HG03442 (cell line): Measurements from ENCODE around the gene JUP.
"Not testable (repeated sequence)": the region's sequence is repeated elsewhere in the genome, so short reads cannot be mapped to it uniquely, and the experiment has no call there.

Experiments used
- ATAC-seq: cut with Tn5 transposase; IDR thresholded peaks from one replicate; pipeline ENCODE4 v1.9.1; 2021; ENCODE audit warnings: mild to moderate bottlenecking, moderate library complexity; ENCODE audit not compliant: unreplicated experiment

JUP gene

GRCh38 chr17:41786227-41787020, at the start of gene JUP:
Gene JUP (minus strand): TSS chr17:41786711. CDS start chr17:41771854, 14,857 bp downstream.
- ATAC-seq, result peak; percentile 62

DNA sequence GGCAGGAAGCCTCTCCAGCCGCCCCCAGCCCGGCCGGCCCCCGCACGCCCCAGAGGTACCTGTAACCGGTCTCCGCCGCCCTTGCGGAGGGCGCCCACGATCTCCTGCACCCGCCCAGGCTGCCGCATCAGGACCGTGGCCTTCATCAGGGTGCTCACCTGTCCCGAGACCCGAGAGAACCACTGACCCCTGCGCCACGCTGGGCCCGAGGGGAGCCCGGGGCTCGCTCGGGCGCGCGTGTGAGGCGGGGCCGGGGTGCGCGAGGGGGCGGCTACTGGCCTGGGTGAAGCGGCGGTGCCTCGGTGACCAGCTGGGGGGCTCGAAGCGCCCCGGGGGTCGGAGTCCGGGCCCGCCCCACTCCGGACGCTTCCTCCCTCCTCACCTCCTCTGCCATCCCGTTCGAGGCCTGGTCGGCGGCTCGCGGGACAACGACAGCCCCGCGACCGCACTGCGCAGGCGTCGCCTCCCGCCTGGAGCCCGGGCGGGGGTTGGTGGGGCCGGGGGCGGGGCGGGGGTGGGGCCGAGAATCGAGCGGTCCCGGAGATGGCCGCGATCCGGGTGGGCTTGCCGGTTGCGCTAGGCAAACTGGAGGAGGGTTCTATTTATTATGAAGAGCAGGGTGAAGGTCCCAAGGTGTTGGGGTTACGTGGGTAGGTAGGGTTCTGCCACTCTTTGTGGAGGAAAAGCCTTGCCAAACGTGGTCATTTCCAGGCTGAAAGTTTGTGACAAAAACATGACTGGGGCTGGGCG, 49.5 kb upstream of the JUP start, which contains the start of gene NT5C3B:
Gene NT5C3B, minus strand, starts transcription at position 433 of the 750 bp plus-strand sequence. Its CDS starts 39 bp downstream, at position 394.
- peak; percentile 61 for ATAC-seq

GRCh38 chr17:41835214-41835799, 48.8 kb upstream of the JUP start:
- peak; percentile 30 for ATAC-seq

- not testable (repeated sequence) for ATAC-seq
These were observed 43.5 kb upstream of the JUP start for GRCh38 chr17:41829961-41830360.

GRCh38 chr17:41825175-41825845, 38.8 kb upstream of the JUP start:
- ATAC-seq, result no peak

DNA sequence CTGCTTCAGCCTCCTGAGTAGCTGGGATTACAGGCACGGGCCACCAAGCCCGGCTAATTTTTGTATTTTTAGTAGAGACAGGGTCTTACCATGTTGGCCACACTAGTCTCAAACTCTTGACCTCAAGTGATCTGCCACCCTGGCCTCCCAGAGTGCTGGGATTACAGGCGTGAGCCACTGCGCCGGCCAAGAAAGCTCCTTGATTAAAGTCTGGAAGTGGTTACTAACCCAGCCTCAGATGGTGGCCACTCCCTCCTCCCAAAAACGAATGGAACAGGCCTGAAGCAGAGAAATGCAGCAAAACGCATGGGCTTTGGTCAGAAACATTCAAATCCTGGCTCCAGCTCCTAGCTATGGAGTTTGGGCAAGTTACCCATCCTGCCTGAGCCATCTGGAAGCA, 37.6 kb upstream of the JUP start:
- ATAC-seq, result no peak

DNA sequence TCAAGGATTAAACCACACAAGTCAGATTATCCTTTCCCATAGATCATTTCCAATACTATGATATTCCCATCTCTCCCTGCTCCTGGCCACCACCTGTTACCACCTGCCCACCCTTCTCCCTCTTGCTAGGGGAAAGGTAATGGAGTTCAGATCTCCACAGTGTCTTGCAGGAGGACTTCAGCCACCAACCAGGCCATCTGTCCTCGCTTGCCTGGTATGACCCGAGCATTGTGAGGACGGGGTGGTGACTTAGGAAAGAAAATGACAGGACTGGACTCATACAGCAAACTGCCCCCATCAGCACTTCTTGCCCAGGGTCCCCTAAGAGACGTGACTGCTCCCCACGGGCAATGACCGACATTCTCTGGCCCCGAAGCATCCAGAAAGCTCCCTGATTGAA, 37.1 kb upstream of the JUP start:
- no peak for ATAC-seq

- no peak for ATAC-seq
These were observed 36.6 kb upstream of the JUP start for GRCh38 chr17:41823141-41823524.

- no peak for ATAC-seq
These were observed 36.0 kb upstream of the JUP start for GRCh38 chr17:41822216-41823140.

DNA sequence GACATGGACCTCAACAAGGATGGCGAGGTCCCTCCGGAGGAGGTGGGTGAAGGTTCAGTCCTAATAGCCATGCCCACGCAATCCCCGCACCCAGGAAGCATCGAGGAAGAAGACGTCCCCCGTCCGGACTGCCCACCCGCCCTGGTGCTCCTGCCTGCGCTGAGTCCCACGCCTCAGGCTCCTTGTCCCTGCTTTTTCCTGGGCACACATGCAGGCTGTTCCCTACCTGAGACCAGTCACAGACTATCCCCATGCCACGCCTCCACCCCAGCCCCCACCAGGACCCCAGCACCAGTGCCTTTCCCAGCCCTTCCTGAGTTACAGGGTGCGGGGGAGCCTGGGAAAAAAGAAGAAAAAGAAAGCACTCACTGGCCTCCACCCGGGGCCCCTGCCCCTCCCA, 35.3 kb upstream of the JUP start:
- ATAC-seq, result no peak

DNA sequence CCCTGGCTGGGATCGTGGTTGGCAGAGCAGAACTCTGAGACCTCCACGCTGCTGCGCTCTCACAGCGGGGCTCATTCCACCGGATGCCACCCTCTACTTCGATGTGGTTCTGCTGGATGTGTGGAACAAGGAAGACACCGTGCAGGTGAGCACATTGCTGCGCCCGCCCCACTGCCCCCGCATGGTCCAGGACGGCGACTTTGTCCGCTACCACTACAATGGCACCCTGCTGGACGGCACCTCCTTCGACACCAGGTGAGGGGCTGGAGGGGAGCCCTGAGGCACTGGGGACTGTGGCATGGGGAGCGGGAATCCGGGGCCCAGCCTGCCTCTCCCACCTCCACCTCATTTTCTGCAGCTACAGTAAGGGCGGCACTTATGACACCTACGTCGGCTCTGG, 31.5 kb upstream of the JUP start:
- ATAC-seq, result no peak

DNA sequence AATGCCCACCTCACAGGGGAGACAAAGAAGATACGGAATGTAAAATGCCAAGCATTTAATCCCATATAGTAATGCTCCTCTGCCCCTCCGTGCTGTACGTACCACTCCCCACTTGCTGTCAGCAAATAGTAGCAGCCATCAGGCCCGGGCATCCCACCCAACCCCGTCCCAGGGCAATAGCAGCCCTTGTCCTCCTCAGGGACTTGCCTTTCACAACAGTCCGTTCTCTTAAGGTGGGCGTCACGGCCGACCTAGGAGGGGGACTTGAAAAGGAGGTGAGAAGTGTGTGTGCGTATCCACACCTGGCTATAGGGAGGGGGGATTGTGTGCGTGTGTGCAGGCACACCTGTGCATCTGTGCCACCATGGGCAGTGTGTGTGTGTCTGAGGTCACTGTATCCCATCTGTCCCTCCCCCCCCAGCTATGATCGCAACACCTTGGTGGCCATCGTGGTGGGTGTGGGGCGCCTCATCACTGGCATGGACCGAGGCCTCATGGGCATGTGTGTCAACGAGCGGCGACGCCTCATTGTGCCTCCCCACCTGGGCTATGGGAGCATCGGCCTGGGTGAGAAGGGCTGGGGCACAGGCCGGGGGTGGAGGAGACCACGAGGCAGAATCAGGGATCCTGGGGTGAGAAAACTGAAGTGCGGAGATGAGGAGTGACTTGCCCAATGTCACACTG, 30.3 kb upstream of the JUP start:
- ATAC-seq, result no peak

- no peak for ATAC-seq
These were observed 27.7 kb upstream of the JUP start for GRCh38 chr17:41814195-41814594.

DNA sequence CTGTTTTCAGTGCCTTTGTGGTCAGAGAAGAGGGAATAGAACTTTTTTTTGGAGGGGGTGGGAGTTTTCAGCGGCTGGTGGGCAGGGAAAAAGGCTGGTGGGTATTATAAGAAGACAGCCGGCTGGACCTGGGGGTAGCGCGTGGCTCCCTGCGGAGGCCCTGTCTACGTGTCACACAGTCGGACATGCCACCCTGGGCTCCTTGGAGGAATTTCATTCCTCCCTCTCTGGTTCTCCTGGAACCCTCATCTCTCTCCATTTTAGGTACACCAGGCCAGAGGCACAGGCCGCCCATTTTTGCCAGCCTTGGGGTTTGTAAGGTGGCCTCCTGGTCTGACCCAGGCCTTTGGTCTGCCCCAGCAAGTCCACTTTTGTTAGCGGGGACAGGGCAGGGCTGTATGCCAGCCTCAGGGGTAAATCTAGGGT, 27.2 kb upstream of the JUP start:
- ATAC-seq, result no peak

- no peak for ATAC-seq
These were observed 26.7 kb upstream of the JUP start for GRCh38 chr17:41813152-41813680.

GRCh38 chr17:41812381-41813151, 26.1 kb upstream of the JUP start, which contains the start of gene FKBP10:
Gene FKBP10 (plus strand): TSS chr17:41813004. CDS start chr17:41813035, 31 bp downstream.
- ATAC-seq, result no peak

DNA sequence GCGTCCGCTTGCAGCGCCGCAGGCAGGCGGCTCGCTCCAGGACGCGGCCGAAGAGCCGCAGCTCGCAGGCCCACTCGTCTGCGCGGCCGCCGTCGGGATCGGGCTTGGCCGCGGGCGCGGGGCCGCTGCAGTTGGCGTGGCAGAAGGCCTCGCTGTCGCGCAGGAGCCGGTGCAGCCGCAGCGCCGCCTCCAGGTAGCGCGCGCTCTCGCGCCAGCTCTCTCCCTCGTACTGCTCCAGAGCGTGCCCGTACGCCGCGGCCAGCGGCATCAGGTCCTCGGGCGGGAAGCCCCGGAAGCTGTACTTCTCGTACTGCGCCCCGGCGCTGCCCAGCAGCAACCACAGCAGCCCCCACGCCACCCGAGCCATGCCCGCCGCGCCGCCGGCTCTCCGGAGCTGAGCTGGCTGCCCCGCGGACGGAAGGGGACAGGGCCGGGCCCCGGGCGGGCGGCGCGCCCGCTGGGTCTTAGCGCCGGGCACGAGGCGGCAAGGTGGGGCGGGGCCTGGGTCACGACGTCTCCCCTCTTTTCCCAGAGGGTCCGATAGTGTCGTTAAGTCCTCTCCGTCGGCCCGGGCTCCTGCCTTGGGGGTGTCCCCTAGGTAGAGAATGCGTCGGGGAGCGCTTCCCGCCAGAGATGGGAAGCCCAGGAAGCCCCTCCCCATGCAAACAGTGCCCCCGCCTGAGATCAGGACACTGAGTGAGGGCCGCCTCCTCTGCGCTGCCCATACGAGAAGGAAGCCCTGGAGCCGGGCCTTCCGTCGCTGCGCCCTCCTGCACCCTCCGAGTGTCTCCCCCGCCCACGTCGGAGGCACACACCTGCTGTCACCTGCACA, 25.3 kb upstream of the JUP start, which contains the start of gene P3H4:
Gene P3H4, minus strand, starts transcription at position 401 of the 832 bp plus-strand sequence. Its CDS starts 34 bp downstream, at position 367.
- peak; percentile 72 for ATAC-seq
